K562 (cell line): ENCODE data around the gene CARD9. TPM values are rescaled to one million over a fixed set of nuclear protein-coding genes. Genes with fewer than 3 reads are reported as not detected.
A peak's percentile ranks its signal among the peaks of the same experiment; 100 is the strongest.

Source experiments
- ATAC-seq: fragments of 200-7000 bp; cut with Tn5 transposase; 3 replicates; pipeline ENCODE4 v1.9.1; 2020; ENCODE audit warnings: moderate library complexity
- BruUV-seq: library from RNA; stranded (reverse); fragments of 400-500 nt; replicated peaks from 2 replicates; lab custom pipeline; 2021; lab: Mats Ljungman, UMichigan
- CTCF ChIA-PET: fragments of 300-600 bp; formaldehyde crosslinking; extraction: SDS; loops from one replicate; lab custom pipeline; 2021; ENCODE audit warnings: low intra/inter-chr PET ratio; lab: Yijun Ruan, JAX
- POLR2A ChIA-PET: fragments of 300-600, 350-650 bp; sonication (Branson Sonifier 250); formaldehyde crosslinking; extraction: SDS; loops from one replicate; lab custom pipeline; 2021; ENCODE audit warnings: antibody characterized with exemption, inconsistent platforms; lab: Yijun Ruan, JAX
- DNase-seq, 4 experiments: peaks; one replicate each; pipeline versions ENCODE4 v3.0.0 to v3.0.0-alpha.2; 2011 to 2018; ENCODE audit warnings: low spot score in 3 of 4, mixed read lengths in 3 of 4; ENCODE audit errors: extremely low read depth in 1 of 4
- FAIRE-seq: peaks from 2 replicates; lab custom pipeline; 2011; peaks lifted over from hg19 to GRCh38; lab: Jason Lieb, UNC
- H2AFZ ChIP-seq: 2 replicates; pipeline ENCODE4 v1.6.0; 2011; ENCODE audit warnings: low read depth, low read length, control low read depth, inconsistent platforms
- H3K27ac ChIP-seq: fragments of 200-600 bp; 3 replicates; pipeline ENCODE4 v1.8.0; 2011; ENCODE audit warnings: low read depth, mild to moderate bottlenecking, control low read depth, inconsistent platforms, low read length, moderate library complexity, mixed read lengths; ENCODE audit errors: extremely low read depth
- H3K27me3 ChIP-seq, 2 experiments: fragments of 300-600 bp in 1 of 2; 2 replicates in 1 of 2; 3 replicates in 1 of 2; pipeline versions ENCODE4 v1.6.0 to v1.8.0; 2011; ENCODE audit warnings: inconsistent platforms in 2 of 2, low read length in 2 of 2, mild to moderate bottlenecking in 1 of 2, mixed read lengths in 1 of 2, moderate library complexity in 1 of 2; ENCODE audit not compliant: control insufficient read depth in 2 of 2, insufficient read depth in 2 of 2
- H3K36me3 ChIP-seq: fragments of 300-600 bp; 3 replicates; pipeline ENCODE4 v1.8.0; 2011; ENCODE audit warnings: mild to moderate bottlenecking, low read length, inconsistent platforms; ENCODE audit not compliant: control insufficient read depth, insufficient read depth
- H3K4me1 ChIP-seq, 2 experiments: fragments of 200-600 bp in 1 of 2; replicated peaks in 1 of 2; 2 replicates in 1 of 2; 3 replicates in 1 of 2; pipeline versions ENCODE4 v1.5.1 to v1.8.0; 2011; ENCODE audit warnings: inconsistent platforms in 2 of 2, low read length in 2 of 2, mild to moderate bottlenecking in 1 of 2, mixed read lengths in 1 of 2, moderate library complexity in 1 of 2; ENCODE audit not compliant: control insufficient read depth in 2 of 2, insufficient read depth in 2 of 2
- H3K4me2 ChIP-seq: 2 replicates; pipeline ENCODE4 v1.6.1; 2011; ENCODE audit warnings: low read length, control low read depth, inconsistent platforms, mixed read lengths; ENCODE audit not compliant: insufficient read depth
- H3K4me3 ChIP-seq: fragments of 200-600 bp; sonication (generic), shearing (Covaris generic); 2 replicates; pipeline ENCODE4 v1.5.1; 2016; ENCODE audit warnings: control low read depth, inconsistent platforms
- H3K79me2 ChIP-seq: fragments of 200-600 bp; 3 replicates; pipeline ENCODE4 v1.8.0; 2011; ENCODE audit warnings: low read length, inconsistent platforms; ENCODE audit not compliant: control insufficient read depth, insufficient read depth
- H3K9ac ChIP-seq, 2 experiments: 2 replicates each; pipeline versions ENCODE4 v1.6.0 to v1.6.1; 2011; ENCODE audit warnings: low read depth in 2 of 2, low read length in 2 of 2, control low read depth in 1 of 2, inconsistent platforms in 1 of 2, mild to moderate bottlenecking in 1 of 2, mixed read lengths in 1 of 2; ENCODE audit not compliant: insufficient read depth in 1 of 2
- H3K9me1 ChIP-seq: one replicate; pipeline ENCODE4 v1.6.0; 2011; ENCODE audit warnings: inconsistent platforms, mild to moderate bottlenecking, low read length, moderate library complexity; ENCODE audit not compliant: control insufficient read depth, insufficient read depth
- H3K9me3 ChIP-seq: replicated peaks from 2 replicates; pipeline ENCODE4 v1.5.1; 2011; ENCODE audit warnings: low read depth, low read length, inconsistent platforms; ENCODE audit not compliant: control insufficient read depth, insufficient read depth
- H4K20me1 ChIP-seq: replicated peaks from 2 replicates; pipeline ENCODE4 v1.6.1; 2011; ENCODE audit warnings: low read length, inconsistent platforms, mixed read lengths; ENCODE audit not compliant: control insufficient read depth, insufficient read depth
- RAD21 ChIP-seq, 2 experiments: fragments of 250-450 bp in 1 of 2; fragments of 450-650 bp in 1 of 2; sonication (Bioruptor Pico) in 1 of 2; formaldehyde crosslinking in 1 of 2; IDR thresholded peaks in 1 of 2; conservative IDR thresholded peaks in 1 of 2; 2 replicates each; pipeline versions ENCODE4 v1.4.0 to v1.8.0; 2020 to 2022; ENCODE audit warnings: mild to moderate bottlenecking in 2 of 2, moderate library complexity in 1 of 2
- ZNF263 ChIP-seq: sonication (generic); formaldehyde crosslinking; IDR thresholded peaks from 2 replicates; pipeline ENCODE4 v1.8.0; 2022; ENCODE audit warnings: mild to moderate bottlenecking, missing genetic modification reagents, borderline replicate concordance
- WGBS: fragments of 100-300 bp; shearing (Covaris generic); methylation state at CpG from one replicate; pipeline ENCODE4 v1.1.6; 2016; ENCODE audit warnings: low coverage, mixed read lengths; ENCODE audit not compliant: insufficient coverage; ENCODE audit errors: missing lambda C conversion rate; 5-methylcytosine and 5-hydroxymethylcytosine counted together
- in situ Hi-C: fragments of 300-500 bp; cut with MboI; formaldehyde crosslinking; loops from 4 replicates; pipeline ENCODE4 v1.15.0; 2018; ENCODE audit warnings: inconsistent platforms, mixed read lengths
- intact Hi-C: fragments of 100-400 bp; cut with micrococcal nuclease; formaldehyde crosslinking; loops from 2 replicates; pipeline ENCODE4 v1.14.2; 2022
- polyA plus RNA-seq, 8 experiments: library from polyadenylated mRNA; depleted of rRNA in 4 of 8; stranded (reverse) in 5 of 8; unstranded in 3 of 8; fragments of >200 nt; fragmentation: Nextera tagmentation in 2 of 8; fragmentation: Illumina TruSeq in 1 of 8; extraction: Ambion mirVana in 2 of 8; extraction: Trizol in 1 of 8; gene quantifications; 2 replicates each; pipeline versions ENCODE4 v1.2.1 to v1.2.3, GENCODE V29; 2011 to 2014; ENCODE audit warnings: inconsistent platforms in 1 of 8, missing spikeins in 1 of 8
- total RNA-seq, 7 experiments: library from RNA; depleted of rRNA in 6 of 7; stranded (reverse); fragments of >200 nt in 6 of 7; fragmentation: Illumina TruSeq in 2 of 7; extraction: Trizol in 2 of 7; gene quantifications; 2 replicates each; pipeline versions ENCODE4 v1.2.1 to v1.2.3, GENCODE V29; 2011 to 2021; ENCODE audit warnings: low replicate concordance in 1 of 7
- TF ChIP-seq, protein P1 (sequence below), 3 experiments: fragments of 200-800 bp in 1 of 3; sonication (Bioruptor generic) in 1 of 3; sonication (generic) in 1 of 3; formaldehyde crosslinking in 1 of 3; IDR thresholded peaks; 2 replicates each; pipeline versions ENCODE4 v1.6.1 to v1.8.0; 2016 to 2022; ENCODE audit warnings: mild to moderate bottlenecking in 2 of 3, missing compliant biosample characterization in 2 of 3, missing genetic modification characterization in 2 of 3, missing genetic modification reagents in 1 of 3
- TF ChIP-seq, protein P2 (sequence below): fragments of 200-800 bp; sonication (Bioruptor generic); IDR thresholded peaks from 2 replicates; pipeline ENCODE4 v1.6.1; 2016; ENCODE audit warnings: missing genetic modification characterization, missing compliant biosample characterization
- TF ChIP-seq, protein P3 (sequence below): fragments of 250-450 bp; sonication (Bioruptor Pico); IDR thresholded peaks from 2 replicates; pipeline ENCODE4 v1.5.0; 2021; ENCODE audit warnings: mild to moderate bottlenecking, borderline replicate concordance

CARD9 gene
- total and polyA plus RNA-seq, 9 of the 15 experiments (the other 6 are each of a cell fraction or from before 2014, with no cell fraction given), result 1.7 to 53.0 (median 9.7) TPM

DNA sequence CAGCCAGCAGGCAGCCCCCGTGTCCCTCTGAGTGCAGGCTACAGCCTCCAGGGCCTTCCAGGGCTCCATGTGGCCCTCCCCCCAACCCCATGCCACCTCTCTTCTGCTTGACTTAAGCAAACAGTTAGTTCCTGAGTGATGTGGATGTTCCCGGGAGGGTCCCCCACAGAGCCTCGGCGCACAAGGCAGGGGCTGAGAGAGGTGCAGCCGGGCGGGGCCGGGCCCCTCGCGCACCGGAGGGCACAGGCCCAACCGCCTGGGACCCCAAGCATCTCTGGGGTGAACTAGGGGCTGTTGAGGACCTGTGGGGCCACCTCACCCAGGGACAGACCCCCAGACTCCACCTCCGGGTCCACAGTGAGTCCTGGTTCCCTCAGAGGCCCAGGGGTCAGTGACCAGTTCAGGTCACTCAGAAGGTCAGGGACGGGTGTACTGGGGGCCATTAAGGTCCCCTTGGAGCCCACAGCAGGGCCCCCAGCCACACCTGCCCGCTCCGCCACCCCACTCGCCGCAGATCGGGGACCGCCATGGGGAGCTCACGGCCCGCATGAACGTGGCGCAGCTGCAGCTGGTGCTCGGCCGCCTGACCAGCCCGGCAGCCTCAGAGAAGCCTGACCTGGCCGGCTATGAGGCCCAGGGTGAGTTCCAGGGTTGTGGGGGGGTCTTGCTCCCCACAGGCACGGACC is 33.0 kb downstream of the CARD9 start:
- H3K9me1 ChIP-seq, result peaks cover 3% of the 10 kb centered on the region
- POLR2A ChIA-PET, result interaction anchor here (0.6 to 1.0 kb wide), 3 partner anchors 18 to 110 kb away, joined by 3 to 4 read pairs (median 3); no protein-coding TSS in a partner anchor
- no peak overlapping the region for H3K4me3 ChIP-seq
- TF ChIP-seq ZNF263 (CRISPR knock-in tag) (0 out of 2 replicates have a peak, but pooled peaks have one; percentile 22), RAD21 (CRISPR knock-in tag; conservative IDR thresholded peaks at IDR 0.05 in 1 of 2, IDR thresholded peaks at IDR 0.05 in 1 of 2) (no peak)
- TF ChIP-seq, protein P1, sequence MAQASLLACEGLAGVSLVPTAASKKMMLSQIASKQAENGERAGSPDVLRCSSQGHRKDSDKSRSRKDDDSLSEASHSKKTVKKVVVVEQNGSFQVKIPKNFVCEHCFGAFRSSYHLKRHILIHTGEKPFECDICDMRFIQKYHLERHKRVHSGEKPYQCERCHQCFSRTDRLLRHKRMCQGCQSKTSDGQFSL (CRISPR knock-in tag; IDR thresholded peaks at IDR 0.05), result 0 out of 2 replicates have a peak, but pooled peaks have one; percentile 7
- TF ChIP-seq, protein P1 (tag; IDR thresholded peaks at IDR 0.05), result no peak
- TF ChIP-seq, protein P2, sequence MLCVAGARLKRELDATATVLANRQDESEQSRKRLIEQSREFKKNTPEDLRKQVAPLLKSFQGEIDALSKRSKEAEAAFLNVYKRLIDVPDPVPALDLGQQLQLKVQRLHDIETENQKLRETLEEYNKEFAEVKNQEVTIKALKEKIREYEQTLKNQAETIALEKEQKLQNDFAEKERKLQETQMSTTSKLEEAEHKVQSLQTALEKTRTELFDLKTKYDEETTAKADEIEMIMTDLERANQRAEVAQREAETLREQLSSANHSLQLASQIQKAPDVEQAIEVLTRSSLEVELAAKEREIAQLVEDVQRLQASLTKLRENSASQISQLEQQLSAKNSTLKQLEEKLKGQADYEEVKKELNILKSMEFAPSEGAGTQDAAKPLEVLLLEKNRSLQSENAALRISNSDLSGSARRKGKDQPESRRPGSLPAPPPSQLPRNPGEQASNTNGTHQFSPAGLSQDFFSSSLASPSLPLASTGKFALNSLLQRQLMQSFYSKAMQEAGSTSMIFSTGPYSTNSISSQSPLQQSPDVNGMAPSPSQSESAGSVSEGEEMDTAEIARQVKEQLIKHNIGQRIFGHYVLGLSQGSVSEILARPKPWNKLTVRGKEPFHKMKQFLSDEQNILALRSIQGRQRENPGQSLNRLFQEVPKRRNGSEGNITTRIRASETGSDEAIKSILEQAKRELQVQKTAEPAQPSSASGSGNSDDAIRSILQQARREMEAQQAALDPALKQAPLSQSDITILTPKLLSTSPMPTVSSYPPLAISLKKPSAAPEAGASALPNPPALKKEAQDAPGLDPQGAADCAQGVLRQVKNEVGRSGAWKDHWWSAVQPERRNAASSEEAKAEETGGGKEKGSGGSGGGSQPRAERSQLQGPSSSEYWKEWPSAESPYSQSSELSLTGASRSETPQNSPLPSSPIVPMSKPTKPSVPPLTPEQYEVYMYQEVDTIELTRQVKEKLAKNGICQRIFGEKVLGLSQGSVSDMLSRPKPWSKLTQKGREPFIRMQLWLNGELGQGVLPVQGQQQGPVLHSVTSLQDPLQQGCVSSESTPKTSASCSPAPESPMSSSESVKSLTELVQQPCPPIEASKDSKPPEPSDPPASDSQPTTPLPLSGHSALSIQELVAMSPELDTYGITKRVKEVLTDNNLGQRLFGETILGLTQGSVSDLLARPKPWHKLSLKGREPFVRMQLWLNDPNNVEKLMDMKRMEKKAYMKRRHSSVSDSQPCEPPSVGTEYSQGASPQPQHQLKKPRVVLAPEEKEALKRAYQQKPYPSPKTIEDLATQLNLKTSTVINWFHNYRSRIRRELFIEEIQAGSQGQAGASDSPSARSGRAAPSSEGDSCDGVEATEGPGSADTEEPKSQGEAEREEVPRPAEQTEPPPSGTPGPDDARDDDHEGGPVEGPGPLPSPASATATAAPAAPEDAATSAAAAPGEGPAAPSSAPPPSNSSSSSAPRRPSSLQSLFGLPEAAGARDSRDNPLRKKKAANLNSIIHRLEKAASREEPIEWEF (CRISPR knock-in tag), result no peak
- TF ChIP-seq, protein P3, sequence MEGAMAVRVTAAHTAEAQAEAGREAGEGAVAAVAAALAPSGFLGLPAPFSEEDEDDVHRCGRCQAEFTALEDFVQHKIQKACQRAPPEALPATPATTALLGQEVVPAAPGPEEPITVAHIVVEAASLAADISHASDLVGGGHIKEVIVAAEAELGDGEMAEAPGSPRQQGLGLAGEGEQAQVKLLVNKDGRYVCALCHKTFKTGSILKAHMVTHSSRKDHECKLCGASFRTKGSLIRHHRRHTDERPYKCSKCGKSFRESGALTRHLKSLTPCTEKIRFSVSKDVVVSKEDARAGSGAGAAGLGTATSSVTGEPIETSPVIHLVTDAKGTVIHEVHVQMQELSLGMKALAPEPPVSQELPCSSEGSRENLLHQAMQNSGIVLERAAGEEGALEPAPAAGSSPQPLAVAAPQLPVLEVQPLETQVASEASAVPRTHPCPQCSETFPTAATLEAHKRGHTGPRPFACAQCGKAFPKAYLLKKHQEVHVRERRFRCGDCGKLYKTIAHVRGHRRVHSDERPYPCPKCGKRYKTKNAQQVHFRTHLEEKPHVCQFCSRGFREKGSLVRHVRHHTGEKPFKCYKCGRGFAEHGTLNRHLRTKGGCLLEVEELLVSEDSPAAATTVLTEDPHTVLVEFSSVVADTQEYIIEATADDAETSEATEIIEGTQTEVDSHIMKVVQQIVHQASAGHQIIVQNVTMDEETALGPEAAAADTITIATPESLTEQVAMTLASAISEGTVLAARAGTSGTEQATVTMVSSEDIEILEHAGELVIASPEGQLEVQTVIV (CRISPR knock-in tag), result no peak
- no peak overlapping the region for H2AFZ ChIP-seq
- H3K36me3 ChIP-seq, result peaks cover 22% of the 10 kb centered on the region; the same call in 1 of the 3 replicates
- H3K9me3 ChIP-seq, result no peaks in the 10 kb centered on the region
- CTCF ChIA-PET, result interaction anchor here (1.1 to 2.6 kb wide), 3 partner anchors 23 to 61 kb away, joined by 3 to 10 read pairs (median 9); partner anchors contain the start of genes DNLZ and SNAPC4
- FAIRE-seq (no peak), DNase-seq (no peak), ATAC-seq (no peak)
- H3K27ac ChIP-seq, result no peak overlapping the region
- in situ Hi-C loops, result loop anchor here (25.0 kb wide), 1 partner anchor 297 kb away; no protein-coding TSS in a partner anchor
- no peaks in the 10 kb centered on the region for H4K20me1 ChIP-seq
- H3K79me2 ChIP-seq, result no peaks in the 10 kb centered on the region
- 82% methylated on average over 10 of the region's 28 CpGs for WGBS
- H3K4me2 ChIP-seq, result no peak overlapping the region
- H3K9ac ChIP-seq, result no peak overlapping the region
- H3K4me1 ChIP-seq, result peaks cover 10 to 96% of the 10 kb centered on the region in 2 experiments
- no peaks in the 10 kb centered on the region for H3K27me3 ChIP-seq
- intact Hi-C loops, result no loop called here
- no TSS peak for BruUV-seq
